Astrocyte (in vitro differentiated cells and primary cell): ENCODE data around the gene PAOX. TPM values are rescaled to one million over a fixed set of nuclear protein-coding genes. Genes with fewer than 3 reads are reported as not detected.

Experiments used
- DNase-seq: peaks from one replicate; pipeline ENCODE4 v3.0.0-alpha.2; 2010; ENCODE audit warnings: low read depth
- FAIRE-seq: peaks from 2 replicates; lab custom pipeline; 2011; peaks lifted over from hg19 to GRCh38; lab: Jason Lieb, UNC
- H2AFZ ChIP-seq: 2 replicates; pipeline ENCODE4 v1.6.0; 2012; ENCODE audit warnings: low read depth, low read length, inconsistent platforms
- H3K27ac ChIP-seq: 2 replicates; pipeline ENCODE4 v1.5.1; 2011; ENCODE audit warnings: low read depth, low read length, inconsistent platforms
- H3K27me3 ChIP-seq: 2 replicates; pipeline ENCODE4 v1.6.0; 2011; ENCODE audit warnings: low read length, inconsistent platforms; ENCODE audit not compliant: insufficient read depth
- H3K36me3 ChIP-seq: 2 replicates; pipeline ENCODE4 v1.5.1; 2011; ENCODE audit warnings: low read length, inconsistent platforms; ENCODE audit not compliant: insufficient read depth
- H3K4me1 ChIP-seq: 2 replicates; pipeline ENCODE4 v1.5.1; 2011; ENCODE audit warnings: low read length, inconsistent platforms; ENCODE audit not compliant: insufficient read depth
- H3K4me2 ChIP-seq: 2 replicates; pipeline ENCODE4 v1.6.0; 2012; ENCODE audit warnings: low read length, inconsistent platforms
- H3K4me3 ChIP-seq: 2 replicates; pipeline ENCODE4 v1.5.1; 2011; ENCODE audit warnings: low read depth, mild to moderate bottlenecking, low read length, inconsistent platforms; ENCODE audit not compliant: insufficient read depth
- H3K79me2 ChIP-seq: 2 replicates; pipeline ENCODE4 v1.6.0; 2012; ENCODE audit warnings: mild to moderate bottlenecking, low read length, inconsistent platforms; ENCODE audit not compliant: insufficient read depth
- H3K9ac ChIP-seq: 2 replicates; pipeline ENCODE4 v1.6.0; 2012; ENCODE audit warnings: mild to moderate bottlenecking, low read length, inconsistent platforms
- H3K9me3 ChIP-seq: 2 replicates; pipeline ENCODE4 v1.5.1; 2012; ENCODE audit warnings: low read depth, mild to moderate bottlenecking, low read length, inconsistent platforms; ENCODE audit not compliant: insufficient read depth
- H4K20me1 ChIP-seq: 2 replicates; pipeline ENCODE4 v1.6.0; 2012; ENCODE audit warnings: low read length, inconsistent platforms; ENCODE audit not compliant: insufficient read depth
- H3K27ac Mint-ChIP-seq: one replicate; pipeline ENCODE4 v1.8.0; 2021; ENCODE audit warnings: mild to moderate bottlenecking, mixed read lengths; ENCODE audit not compliant: unreplicated experiment
- H3K27me3 Mint-ChIP-seq: one replicate; pipeline ENCODE4 v1.8.0; 2021; ENCODE audit warnings: low read depth, mixed read lengths; ENCODE audit not compliant: unreplicated experiment
- H3K36me3 Mint-ChIP-seq: one replicate; pipeline ENCODE4 v1.8.0; 2021; ENCODE audit warnings: low read depth, mixed read lengths; ENCODE audit not compliant: unreplicated experiment
- H3K4me1 Mint-ChIP-seq: one replicate; pipeline ENCODE4 v1.8.0; 2021; ENCODE audit warnings: low read depth, mixed read lengths; ENCODE audit not compliant: unreplicated experiment
- H3K4me3 Mint-ChIP-seq: one replicate; pipeline ENCODE4 v1.8.0; 2021; ENCODE audit warnings: mild to moderate bottlenecking, moderate library complexity, mixed read lengths; ENCODE audit not compliant: unreplicated experiment
- H3K9me3 Mint-ChIP-seq: one replicate; pipeline ENCODE4 v1.8.0; 2021; ENCODE audit warnings: mild to moderate bottlenecking, mixed read lengths; ENCODE audit not compliant: unreplicated experiment
- EZH2 ChIP-seq: IDR thresholded peaks from 2 replicates; pipeline ENCODE4 v1.6.1; 2012; ENCODE audit warnings: mild to moderate bottlenecking, low read length, inconsistent platforms; ENCODE audit not compliant: insufficient read depth
- total RNA-seq: library from RNA; stranded (reverse); gene quantifications from 2 replicates; pipeline ENCODE4 v1.2.1, GENCODE V29; 2021
- TF ChIP-seq, protein P1 (sequence below): IDR thresholded peaks from 2 replicates; pipeline ENCODE4 v1.5.1; 2011; ENCODE audit warnings: low read depth, mild to moderate bottlenecking, inconsistent platforms, low read length, moderate library complexity; ENCODE audit not compliant: insufficient read depth

Gene PAOX
- total RNA-seq, 1 donor from 2014 or later: 7.9 TPM

GRCh38 chr10:133400624-133401424, 21.8 kb downstream of the PAOX start:
- no peak overlapping the region for H3K4me3 Mint-ChIP-seq
- no peak overlapping the region for H3K4me3 ChIP-seq
- no peaks in the 10 kb centered on the region for H3K27me3 ChIP-seq
- H3K4me1 ChIP-seq: peaks cover 7% of the 10 kb centered on the region
- no peak overlapping the region for H3K27ac ChIP-seq
- DNase-seq: no peak
- FAIRE-seq: no peak
- no peak overlapping the region for H3K9ac ChIP-seq
- peaks cover 15% of the 10 kb centered on the region for H4K20me1 ChIP-seq
- H3K36me3 ChIP-seq: peaks cover 22% of the 10 kb centered on the region
- H3K9me3 Mint-ChIP-seq: no peaks in the 10 kb centered on the region
- H3K27me3 Mint-ChIP-seq: no peaks in the 10 kb centered on the region
- H3K9me3 ChIP-seq: no peaks in the 10 kb centered on the region
- H3K79me2 ChIP-seq: peaks cover 52% of the 10 kb centered on the region
- H3K36me3 Mint-ChIP-seq: peaks cover 23% of the 10 kb centered on the region
- no peak overlapping the region for H3K4me2 ChIP-seq
- H3K4me1 Mint-ChIP-seq: peaks cover 40% of the 10 kb centered on the region
- H3K27ac Mint-ChIP-seq: peak overlapping the region; percentile 0
- no peak overlapping the region for H2AFZ ChIP-seq
- no peak for TF ChIP-seq EZH2
- TF ChIP-seq, protein P1, sequence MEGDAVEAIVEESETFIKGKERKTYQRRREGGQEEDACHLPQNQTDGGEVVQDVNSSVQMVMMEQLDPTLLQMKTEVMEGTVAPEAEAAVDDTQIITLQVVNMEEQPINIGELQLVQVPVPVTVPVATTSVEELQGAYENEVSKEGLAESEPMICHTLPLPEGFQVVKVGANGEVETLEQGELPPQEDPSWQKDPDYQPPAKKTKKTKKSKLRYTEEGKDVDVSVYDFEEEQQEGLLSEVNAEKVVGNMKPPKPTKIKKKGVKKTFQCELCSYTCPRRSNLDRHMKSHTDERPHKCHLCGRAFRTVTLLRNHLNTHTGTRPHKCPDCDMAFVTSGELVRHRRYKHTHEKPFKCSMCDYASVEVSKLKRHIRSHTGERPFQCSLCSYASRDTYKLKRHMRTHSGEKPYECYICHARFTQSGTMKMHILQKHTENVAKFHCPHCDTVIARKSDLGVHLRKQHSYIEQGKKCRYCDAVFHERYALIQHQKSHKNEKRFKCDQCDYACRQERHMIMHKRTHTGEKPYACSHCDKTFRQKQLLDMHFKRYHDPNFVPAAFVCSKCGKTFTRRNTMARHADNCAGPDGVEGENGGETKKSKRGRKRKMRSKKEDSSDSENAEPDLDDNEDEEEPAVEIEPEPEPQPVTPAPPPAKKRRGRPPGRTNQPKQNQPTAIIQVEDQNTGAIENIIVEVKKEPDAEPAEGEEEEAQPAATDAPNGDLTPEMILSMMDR: no peak

DNA sequence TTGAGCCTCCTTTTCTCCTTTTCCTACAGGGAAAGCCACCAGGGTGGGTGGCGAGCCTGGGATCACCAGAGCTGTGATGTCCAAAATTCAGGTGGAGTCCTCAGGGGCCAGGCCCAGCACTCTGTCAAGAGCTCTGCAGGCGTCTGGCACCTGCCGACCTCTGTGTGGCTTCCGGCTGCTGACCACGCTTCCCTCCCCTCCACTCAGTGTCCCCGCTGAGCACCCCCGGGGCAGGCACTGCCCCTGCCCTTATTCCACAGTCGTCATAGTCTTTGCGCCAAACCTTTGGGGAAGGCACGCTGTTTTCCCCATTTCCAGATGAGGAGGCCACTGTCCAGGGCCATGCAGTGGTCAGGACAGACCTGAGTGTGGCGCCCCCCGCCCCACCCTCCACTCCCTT, 22.4 kb downstream of the PAOX start:
- Histone ChIP-seq H3K4me2 (no peak overlapping the region), H3K4me3 (no peak overlapping the region), H3K4me1 (peaks cover 10% of the 10 kb centered on the region), H3K9ac (no peak overlapping the region), H3K27me3 (no peaks in the 10 kb centered on the region), H3K36me3 (peaks cover 20% of the 10 kb centered on the region), H3K9me3 (no peaks in the 10 kb centered on the region), H3K27ac (no peak overlapping the region), H4K20me1 (peaks cover 20% of the 10 kb centered on the region), H2AFZ (no peak overlapping the region), H3K79me2 (peaks cover 49% of the 10 kb centered on the region)
- TF ChIP-seq, protein P1: no peak
- TF ChIP-seq EZH2: no peak
- Mint-ChIP-seq H3K27ac (peak overlapping the region; percentile 0), H3K27me3 (no peaks in the 10 kb centered on the region), H3K9me3 (no peaks in the 10 kb centered on the region), H3K4me3 (no peak overlapping the region), H3K4me1 (peaks cover 44% of the 10 kb centered on the region), H3K36me3 (peaks cover 26% of the 10 kb centered on the region)
- FAIRE-seq (no peak), DNase-seq (no peak)
